HCT116 (cell line): ENCODE measurements around the gene SLC12A3.

ENCODE experiments used
- EZH2 ChIP-seq: fragments of 200-600 bp; sonication (generic); IDR thresholded peaks from 2 replicates; pipeline ENCODE4 v1.6.1; 2017; ENCODE audit warnings: antibody characterized with exemption, mixed run types
- TF ChIP-seq, protein P1 (sequence below), 3 experiments: fragments of 200-600 bp in 1 of 3; sonication (generic) in 1 of 3; IDR thresholded peaks in 2 of 3; conservative IDR thresholded peaks in 1 of 3; 2 replicates each; pipeline ENCODE4 v1.5.1; 2012 to 2017; ENCODE audit warnings: low read depth in 2 of 3, low read length in 2 of 3, antibody characterized with exemption in 1 of 3, borderline replicate concordance in 1 of 3, control low read depth in 1 of 3, mild to moderate bottlenecking in 1 of 3, mixed read lengths in 1 of 3, mixed run types in 1 of 3, moderate library complexity in 1 of 3; ENCODE audit not compliant: insufficient read depth in 1 of 3

DNA sequence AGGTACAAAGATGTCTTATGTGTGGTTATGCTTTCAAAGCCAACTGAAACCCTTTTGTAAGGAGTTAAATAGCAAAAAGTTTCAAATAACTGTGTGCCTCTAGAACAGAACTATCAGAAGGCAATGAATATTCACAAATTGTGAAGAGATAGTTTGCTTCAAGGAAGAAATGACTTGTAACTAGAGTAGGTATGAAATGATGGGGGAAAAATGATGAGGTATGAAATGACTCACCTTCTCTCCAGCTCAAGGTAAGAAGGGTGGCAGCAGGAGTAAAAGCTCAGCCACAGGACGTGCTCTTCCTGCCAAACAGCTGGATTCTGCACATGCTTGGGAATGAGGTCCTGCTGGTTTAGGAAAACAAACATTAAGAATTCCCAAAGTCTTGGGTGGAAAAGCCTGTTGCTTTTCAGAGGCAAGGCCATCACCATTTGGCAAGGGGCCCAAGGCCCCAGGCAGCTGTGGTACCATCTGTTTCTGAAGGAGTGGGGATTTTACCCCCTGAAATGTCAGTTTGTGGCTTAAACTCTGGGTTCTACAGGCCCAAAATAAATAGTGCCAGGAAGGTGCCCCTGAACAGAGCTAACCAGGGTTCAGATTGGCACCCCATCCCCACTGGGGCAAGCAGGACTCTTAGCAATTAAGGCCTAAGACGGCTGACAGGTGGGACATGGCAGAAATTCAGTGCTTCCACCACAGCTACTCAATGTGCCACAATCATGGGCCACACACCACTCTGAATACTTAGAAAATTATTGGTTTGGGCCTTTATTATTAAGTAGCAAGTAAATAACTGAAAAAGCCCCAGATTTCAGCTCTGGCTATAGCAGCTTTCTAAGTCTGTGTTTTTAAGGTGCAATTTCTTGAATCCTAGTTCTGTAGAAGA is 80.2 kb downstream of the SLC12A3 start:
- TF ChIP-seq, protein P1, sequence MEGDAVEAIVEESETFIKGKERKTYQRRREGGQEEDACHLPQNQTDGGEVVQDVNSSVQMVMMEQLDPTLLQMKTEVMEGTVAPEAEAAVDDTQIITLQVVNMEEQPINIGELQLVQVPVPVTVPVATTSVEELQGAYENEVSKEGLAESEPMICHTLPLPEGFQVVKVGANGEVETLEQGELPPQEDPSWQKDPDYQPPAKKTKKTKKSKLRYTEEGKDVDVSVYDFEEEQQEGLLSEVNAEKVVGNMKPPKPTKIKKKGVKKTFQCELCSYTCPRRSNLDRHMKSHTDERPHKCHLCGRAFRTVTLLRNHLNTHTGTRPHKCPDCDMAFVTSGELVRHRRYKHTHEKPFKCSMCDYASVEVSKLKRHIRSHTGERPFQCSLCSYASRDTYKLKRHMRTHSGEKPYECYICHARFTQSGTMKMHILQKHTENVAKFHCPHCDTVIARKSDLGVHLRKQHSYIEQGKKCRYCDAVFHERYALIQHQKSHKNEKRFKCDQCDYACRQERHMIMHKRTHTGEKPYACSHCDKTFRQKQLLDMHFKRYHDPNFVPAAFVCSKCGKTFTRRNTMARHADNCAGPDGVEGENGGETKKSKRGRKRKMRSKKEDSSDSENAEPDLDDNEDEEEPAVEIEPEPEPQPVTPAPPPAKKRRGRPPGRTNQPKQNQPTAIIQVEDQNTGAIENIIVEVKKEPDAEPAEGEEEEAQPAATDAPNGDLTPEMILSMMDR (IDR thresholded peaks at IDR 0.05 in 2 of 3, conservative IDR thresholded peaks at IDR 0.05 in 1 of 3; ENCODE audit: borderline replicate concordance in 1 of 3, insufficient read depth in 1 of 3, low read depth in 2 of 3, low read length in 2 of 3), result no peak
- TF ChIP-seq EZH2, result no peak
